Neural crest cell (in vitro differentiated cells): ENCODE data around the gene OR2AT4. TPM values are rescaled to one million over a fixed set of nuclear protein-coding genes. Genes with fewer than 3 reads are reported as not detected.
A peak's percentile ranks its signal among the peaks of the same experiment; 100 is the strongest.

Experiments
- DNase-seq: peaks from one replicate; pipeline ENCODE4 v3.0.0; 2021; ENCODE audit warnings: low read depth, mixed read lengths, low spot score
- H3K27ac Mint-ChIP-seq: one replicate; pipeline ENCODE4 v1.8.0; 2021; ENCODE audit warnings: mild to moderate bottlenecking, mixed read lengths; ENCODE audit not compliant: unreplicated experiment
- H3K27me3 Mint-ChIP-seq: 2 replicates; pipeline ENCODE4 v1.8.0; 2021; ENCODE audit warnings: low read depth, mild to moderate bottlenecking, mixed read lengths
- H3K36me3 Mint-ChIP-seq: 2 replicates; pipeline ENCODE4 v1.8.0; 2021; ENCODE audit warnings: low read depth, mild to moderate bottlenecking, mixed read lengths
- H3K4me1 Mint-ChIP-seq: 2 replicates; pipeline ENCODE4 v1.8.0; 2021; ENCODE audit warnings: mixed read lengths
- H3K4me3 Mint-ChIP-seq: one replicate; pipeline ENCODE4 v1.8.0; 2021; ENCODE audit warnings: mild to moderate bottlenecking, mixed read lengths
- H3K9me3 Mint-ChIP-seq: 2 replicates; pipeline ENCODE4 v1.8.0; 2021; ENCODE audit warnings: mixed read lengths
- total RNA-seq: library from RNA; stranded (reverse); gene quantifications from 2 replicates; pipeline ENCODE4 v1.2.1, GENCODE V29; 2021
- TF ChIP-seq, protein P1 (sequence below): fragments of 200-600 bp; sonication (generic); conservative IDR thresholded peaks from 2 replicates; pipeline ENCODE4 v1.5.0; 2021; ENCODE audit warnings: antibody characterized with exemption, mild to moderate bottlenecking

The OR2AT4 gene
- total RNA-seq, 1 donor from 2014 or later, result not detected

DNA sequence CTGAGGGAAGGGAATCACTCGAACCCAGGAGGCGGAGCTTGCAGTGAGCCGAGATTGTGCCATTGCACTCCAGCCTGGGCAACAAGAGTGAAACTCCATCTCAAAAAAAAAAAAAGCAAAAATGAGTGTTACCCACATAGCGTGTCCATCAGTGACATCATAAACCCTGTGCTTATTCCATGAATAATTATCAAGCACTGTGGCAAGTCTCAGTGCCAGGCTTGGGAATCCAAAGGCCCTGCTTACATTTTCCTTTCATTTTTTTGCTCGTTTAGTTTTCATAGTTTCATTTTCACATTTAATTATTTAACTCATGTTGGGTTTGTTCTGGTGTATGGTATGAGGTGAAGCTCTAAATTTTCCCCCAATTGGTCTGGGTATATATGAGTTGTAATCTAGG is 61.4 kb downstream of the OR2AT4 start:
- Mint-ChIP-seq H3K27me3 (no peaks in the 10 kb centered on the region), H3K9me3 (no peaks in the 10 kb centered on the region), H3K4me3 (no peak overlapping the region), H3K4me1 (no peaks in the 10 kb centered on the region), H3K27ac (no peak overlapping the region), H3K36me3 (no peaks in the 10 kb centered on the region)
- TF ChIP-seq, protein P1, sequence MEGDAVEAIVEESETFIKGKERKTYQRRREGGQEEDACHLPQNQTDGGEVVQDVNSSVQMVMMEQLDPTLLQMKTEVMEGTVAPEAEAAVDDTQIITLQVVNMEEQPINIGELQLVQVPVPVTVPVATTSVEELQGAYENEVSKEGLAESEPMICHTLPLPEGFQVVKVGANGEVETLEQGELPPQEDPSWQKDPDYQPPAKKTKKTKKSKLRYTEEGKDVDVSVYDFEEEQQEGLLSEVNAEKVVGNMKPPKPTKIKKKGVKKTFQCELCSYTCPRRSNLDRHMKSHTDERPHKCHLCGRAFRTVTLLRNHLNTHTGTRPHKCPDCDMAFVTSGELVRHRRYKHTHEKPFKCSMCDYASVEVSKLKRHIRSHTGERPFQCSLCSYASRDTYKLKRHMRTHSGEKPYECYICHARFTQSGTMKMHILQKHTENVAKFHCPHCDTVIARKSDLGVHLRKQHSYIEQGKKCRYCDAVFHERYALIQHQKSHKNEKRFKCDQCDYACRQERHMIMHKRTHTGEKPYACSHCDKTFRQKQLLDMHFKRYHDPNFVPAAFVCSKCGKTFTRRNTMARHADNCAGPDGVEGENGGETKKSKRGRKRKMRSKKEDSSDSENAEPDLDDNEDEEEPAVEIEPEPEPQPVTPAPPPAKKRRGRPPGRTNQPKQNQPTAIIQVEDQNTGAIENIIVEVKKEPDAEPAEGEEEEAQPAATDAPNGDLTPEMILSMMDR, result no peak
- no peak for DNase-seq

DNA sequence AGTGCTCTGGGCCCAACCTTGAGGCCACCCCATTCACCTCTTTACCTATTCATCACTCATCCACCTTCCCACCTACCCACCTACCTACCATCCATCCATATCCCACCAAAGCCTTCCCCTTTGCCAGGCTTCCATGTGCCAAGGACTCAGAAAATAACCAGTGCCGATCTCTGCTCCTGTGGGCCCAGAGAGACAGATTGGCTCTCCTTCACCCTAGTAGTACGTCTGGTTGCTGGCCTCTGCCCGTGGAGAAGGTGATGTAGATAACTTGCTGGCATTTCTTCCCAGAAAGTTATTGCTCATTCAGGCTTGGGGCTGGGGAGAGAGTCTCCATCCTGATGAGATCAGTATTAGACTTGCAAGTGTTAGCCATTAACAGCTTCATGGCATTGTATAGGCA is 62.8 kb downstream of the OR2AT4 start:
- no peaks in the 10 kb centered on the region for H3K4me1 Mint-ChIP-seq
- no peak for DNase-seq
- H3K36me3 Mint-ChIP-seq, result no peaks in the 10 kb centered on the region
- H3K9me3 Mint-ChIP-seq, result no peaks in the 10 kb centered on the region
- no peak overlapping the region for H3K4me3 Mint-ChIP-seq
- no peak overlapping the region for H3K27ac Mint-ChIP-seq
- TF ChIP-seq, protein P1, result no peak
- H3K27me3 Mint-ChIP-seq, result no peaks in the 10 kb centered on the region

DNA sequence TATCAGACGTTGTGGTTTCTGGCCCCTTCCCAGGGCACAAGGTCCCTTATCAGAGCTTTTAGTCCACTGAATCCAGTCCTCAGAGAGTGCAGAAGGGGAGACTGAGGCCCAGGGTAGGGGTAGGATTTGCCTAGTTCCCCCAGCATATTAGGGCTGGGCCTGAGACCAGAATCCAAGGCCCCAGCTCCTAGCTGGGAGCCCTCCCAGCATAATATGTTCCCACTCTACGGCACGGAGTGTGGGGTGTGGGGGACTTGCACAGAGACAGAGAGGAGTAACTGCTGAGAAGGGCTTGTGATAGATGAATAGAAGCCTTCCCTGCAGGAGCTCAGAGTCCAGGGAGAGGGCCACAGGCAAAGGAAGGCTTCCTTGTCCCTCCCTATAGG is 64.1 kb downstream of the OR2AT4 start:
- Mint-ChIP-seq H3K4me3 (no peak overlapping the region), H3K36me3 (no peaks in the 10 kb centered on the region), H3K27me3 (no peaks in the 10 kb centered on the region), H3K9me3 (no peaks in the 10 kb centered on the region), H3K27ac (peak overlapping the region; percentile 64), H3K4me1 (no peaks in the 10 kb centered on the region)
- TF ChIP-seq, protein P1, result no peak
- no peak for DNase-seq

DNA sequence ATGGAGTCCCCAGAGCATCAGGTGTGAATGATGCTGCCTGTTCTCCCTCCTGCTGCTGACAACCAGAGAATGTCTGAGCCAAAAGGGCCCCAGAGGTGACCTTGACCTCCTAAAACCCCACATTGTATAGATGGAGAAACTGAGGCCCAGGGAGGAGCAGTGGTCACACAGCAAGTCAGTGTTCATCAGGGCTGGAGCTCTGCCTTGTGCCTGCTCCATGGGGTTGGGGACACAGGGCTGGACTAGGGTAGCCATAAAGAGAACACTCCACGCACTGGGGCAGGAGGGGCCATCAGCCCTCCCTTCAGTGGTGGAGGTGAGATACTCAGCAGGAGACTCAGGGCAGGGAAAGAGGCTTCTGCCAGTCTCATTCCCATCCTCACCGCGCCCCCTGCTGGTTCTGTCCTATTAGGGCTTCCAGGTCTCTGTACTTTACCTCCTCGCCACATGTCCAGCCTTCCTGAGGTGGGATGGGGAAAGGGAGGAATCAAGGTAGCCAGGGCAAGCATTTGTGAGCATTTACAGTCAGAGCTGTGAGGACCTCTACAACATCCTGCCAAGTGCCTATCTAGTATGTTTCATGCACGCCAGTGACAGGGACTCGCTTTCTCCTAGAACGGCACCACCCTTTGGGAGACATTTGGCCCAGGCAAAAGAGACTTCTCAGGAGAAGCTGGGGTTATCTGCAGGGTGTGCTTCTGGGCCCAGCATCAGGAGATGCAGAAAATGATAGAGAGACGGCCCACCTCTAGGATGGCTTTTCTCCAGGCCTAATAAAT is 64.7 kb downstream of the OR2AT4 start:
- Mint-ChIP-seq H3K36me3 (no peaks in the 10 kb centered on the region), H3K4me3 (no peak overlapping the region), H3K4me1 (no peaks in the 10 kb centered on the region), H3K9me3 (no peaks in the 10 kb centered on the region), H3K27ac (peak overlapping the region; percentile 64), H3K27me3 (no peaks in the 10 kb centered on the region)
- DNase-seq, result peak; percentile 86
- TF ChIP-seq, protein P1, result peak; percentile 79

Other genes with a start within 250 kb of the OR2AT4 start
- 5.6 and 8.3 TPM in 2 replicates for gene XRRA1, start 147.8 kb downstream of the OR2AT4 start, total RNA-seq
- gene SPCS2, start 147.6 kb downstream of the OR2AT4 start, total RNA-seq, result 186 and 197 TPM in 2 replicates
- gene NEU3, start 107.9 kb downstream of the OR2AT4 start, total RNA-seq, result 11.3 and 12.7 TPM in 2 replicates
- not detected in 2 replicates for gene SLCO2B1, start 54.2 kb upstream of the OR2AT4 start, total RNA-seq
- 0.19 and 0.27 TPM in 2 replicates for gene TPBGL, start 143.9 kb upstream of the OR2AT4 start, total RNA-seq